CD4-positive, alpha-beta T cell treated with Interleukin-1 beta for 1 hour (primary cell): ENCODE results near the gene RTL10.

Source experiments
- DNase-seq, 2 donors: peaks; one replicate each; pipeline ENCODE4 v3.0.0-alpha.2; 2020 to 2022

Gene RTL10

GRCh38 chr22:19859861-19860510 is 5.3 kb upstream of the RTL10 start:
- no peak for DNase-seq

DNA sequence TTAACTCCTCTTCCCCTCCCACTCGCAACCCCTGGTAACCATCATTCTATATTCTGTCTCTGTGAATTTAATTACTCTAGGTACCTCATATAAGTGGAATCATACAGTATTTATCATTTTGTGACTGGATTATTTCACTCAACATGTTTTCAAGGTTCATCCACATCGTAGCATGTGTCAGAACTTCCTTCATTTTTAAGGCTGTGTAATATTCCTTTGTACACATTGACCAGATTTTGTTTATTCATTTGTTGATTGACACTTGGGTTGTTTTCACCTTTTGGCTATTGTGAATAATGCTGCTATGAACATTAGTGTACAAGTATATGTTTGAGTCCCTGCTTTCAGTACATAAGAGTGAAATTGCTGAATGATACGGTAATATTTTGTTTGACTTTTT is 2.7 kb upstream of the RTL10 start:
- DNase-seq = no peak

- DNase-seq = peak; percentile 48 to 50
Measured at GRCh38 chr22:19855504-19856409, 1.1 kb upstream of the RTL10 start.

DNA sequence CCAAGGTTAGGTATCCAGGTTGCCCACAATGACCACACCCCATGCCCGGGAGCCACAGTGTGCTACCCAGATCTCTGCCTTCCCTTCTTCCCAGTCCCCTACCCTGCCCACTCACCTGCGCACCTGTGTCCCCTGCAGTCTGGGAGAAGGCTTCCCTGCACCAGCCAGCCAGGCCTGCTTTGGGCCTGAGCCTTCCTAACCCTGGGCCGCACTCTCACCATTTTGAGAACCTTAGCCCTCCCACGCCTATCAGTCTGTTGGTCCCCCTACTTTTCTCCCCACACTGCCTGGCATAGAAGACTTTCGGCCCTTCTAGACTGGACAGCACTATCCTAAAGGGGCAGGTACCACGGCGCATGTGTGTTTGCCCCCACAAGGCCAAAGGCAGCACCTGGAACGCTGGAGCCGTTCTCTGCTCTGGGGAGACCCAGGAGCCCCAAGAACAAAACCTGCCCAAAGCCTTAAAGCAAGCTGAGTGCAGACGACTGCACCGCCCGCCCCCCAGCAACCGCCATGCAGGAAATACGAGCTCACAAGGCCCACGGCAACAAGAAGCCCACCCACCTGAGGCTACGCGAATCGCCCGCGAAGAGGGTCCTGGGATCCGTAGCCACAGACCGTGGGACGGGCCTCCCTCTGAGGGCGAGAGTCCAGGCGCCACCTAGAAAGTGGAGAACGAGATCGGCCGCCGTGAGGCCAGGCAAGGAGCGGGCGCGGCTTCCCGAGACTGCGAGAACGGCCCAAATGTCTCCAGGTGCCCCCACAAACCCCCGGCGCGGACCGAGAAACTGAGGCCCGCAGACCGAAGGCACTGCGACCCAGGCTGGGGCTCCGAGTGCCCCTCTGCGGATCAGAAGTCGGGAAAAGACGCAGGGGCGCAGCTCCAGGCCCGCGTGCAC is 546 bp downstream of the RTL10 start:
- DNase-seq = no peak

GRCh38 chr22:19853058-19853878 is 1.4 kb downstream of the RTL10 start:
- DNase-seq = no peak

- no peak for DNase-seq
Measured at GRCh38 chr22:19852177-19852781, 2.4 kb downstream of the RTL10 start.

GRCh38 chr22:19851291-19852176 is 3.1 kb downstream of the RTL10 start:
- no peak for DNase-seq

- DNase-seq = no peak
Measured at GRCh38 chr22:19850763-19851109, 3.9 kb downstream of the RTL10 start.

DNA sequence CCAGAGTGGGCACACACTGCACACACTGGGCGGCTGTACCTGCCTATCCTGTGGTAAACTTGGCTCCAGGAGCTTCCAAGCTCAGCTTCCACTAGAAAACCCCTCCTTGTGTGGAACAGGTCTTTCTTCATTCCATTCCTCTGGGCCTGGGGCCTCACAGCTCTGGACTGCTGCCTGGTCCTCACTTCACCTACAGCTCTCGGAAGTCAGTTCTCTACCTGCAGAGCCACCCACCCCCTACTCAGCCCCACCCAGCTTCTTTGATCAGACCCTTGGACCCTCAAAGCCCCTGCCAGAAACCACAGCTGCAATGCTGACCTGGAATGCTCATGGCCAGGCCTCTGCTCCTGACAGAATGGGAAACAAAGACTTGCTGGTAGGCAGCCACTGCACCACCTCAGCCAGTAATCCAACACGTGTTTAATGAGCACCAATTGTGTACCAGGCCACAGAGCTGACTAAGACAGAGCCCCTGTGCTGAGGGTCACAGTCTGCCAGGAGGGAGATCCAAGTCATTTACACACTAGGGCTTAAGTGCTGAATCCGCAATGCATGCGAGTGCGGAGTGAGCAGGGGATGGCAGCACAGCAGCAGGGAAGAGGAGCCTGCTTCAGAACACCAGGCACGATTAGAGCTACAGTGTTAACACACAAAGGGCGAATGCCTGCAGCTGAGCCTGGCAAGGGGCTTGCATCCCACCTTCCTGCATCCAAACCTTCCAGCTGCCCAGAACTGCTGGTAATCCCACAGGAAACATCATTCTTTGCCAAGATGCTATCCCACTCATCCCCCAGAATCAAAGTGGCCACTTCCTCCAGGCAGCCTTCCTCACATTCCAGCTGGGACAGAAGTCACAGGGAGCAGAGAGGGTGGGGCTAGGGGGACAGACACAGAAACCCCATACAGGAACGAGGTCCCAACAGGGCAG is 4.6 kb downstream of the RTL10 start:
- DNase-seq = no peak

DNA sequence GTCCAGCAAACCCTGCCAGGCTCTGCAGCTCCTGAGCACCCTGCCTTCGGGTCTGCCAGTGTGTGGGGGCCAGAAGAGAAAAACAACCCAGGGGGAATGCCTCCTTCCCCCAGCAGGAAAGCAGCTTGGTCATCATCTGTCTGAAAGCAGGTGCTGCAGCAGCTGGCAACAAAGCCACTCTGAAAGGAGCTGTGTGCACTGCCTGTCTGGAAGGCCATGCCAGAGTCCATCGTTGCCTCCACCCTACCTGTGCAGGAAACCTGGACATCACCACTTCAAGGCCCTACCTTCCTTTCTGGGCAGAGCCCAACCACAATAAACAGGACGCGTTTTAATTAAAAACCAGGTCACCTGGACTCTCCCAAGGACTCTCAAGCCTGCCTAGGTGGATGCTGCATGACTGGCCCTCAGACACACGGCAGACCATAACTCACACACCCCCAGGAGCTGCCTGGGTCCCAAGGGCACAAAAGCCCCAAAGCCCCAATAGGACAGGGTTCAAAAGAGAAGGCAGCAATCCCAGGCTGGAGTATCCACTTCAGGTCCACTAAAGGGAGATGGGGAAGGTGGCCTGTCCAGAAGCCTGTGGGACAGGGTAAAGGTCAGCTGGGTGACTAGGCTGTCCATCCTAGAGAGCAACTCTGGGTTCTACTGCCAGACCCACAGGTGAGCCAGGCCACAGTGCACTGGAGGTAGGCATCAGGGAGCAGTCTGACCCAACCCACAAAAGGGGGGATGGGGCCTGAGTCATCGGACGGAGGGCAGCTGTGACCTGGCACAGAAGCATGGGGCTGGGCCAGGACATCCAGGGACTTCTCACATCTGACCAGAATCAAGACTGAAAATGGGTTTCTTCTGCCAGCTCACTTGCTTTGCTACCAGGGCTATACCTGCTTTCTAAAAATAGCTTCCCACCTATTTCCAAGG is 6.1 kb downstream of the RTL10 start:
- DNase-seq = no peak

- DNase-seq = no peak
Measured at GRCh38 chr22:19847345-19847632, 7.4 kb downstream of the RTL10 start.

GRCh38 chr22:19846620-19847344 is 7.9 kb downstream of the RTL10 start:
- no peak for DNase-seq

- no peak for DNase-seq
Measured at GRCh38 chr22:19845054-19845722, 9.5 kb downstream of the RTL10 start.

DNA sequence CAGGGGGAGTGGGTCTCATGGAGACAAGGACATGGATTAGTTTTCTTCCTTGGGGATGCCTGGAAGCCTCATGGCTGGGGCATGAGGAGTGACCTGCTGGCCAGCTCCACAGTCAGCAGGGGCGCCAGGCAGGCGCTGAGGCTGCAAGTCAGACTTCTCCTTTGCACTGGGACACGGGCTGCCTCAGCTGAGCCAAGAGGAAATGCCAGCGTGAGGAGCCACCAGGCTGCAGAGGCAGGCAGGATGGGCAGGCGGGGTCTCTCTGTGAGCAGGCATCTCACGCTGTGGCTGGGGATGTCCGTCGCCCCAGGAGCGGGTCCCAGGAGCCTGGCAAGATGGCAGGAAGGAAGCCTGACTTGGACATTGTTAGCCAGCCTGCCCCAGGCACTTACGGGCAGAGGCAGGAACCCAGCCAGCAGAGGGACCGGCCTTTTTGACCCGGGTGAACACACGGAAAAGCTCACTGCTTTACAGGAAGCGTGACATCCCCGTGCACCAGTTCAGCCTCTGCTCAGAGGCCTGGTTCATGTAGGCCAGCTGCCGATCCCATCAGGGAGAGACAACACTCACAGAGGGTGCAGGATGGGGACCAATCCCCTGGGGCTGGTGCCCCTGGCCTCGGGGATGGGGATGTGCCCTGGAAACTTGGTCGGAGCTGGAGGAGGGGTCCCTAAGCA is 10.2 kb downstream of the RTL10 start:
- peak; percentile 10 to 43 for DNase-seq

DNA sequence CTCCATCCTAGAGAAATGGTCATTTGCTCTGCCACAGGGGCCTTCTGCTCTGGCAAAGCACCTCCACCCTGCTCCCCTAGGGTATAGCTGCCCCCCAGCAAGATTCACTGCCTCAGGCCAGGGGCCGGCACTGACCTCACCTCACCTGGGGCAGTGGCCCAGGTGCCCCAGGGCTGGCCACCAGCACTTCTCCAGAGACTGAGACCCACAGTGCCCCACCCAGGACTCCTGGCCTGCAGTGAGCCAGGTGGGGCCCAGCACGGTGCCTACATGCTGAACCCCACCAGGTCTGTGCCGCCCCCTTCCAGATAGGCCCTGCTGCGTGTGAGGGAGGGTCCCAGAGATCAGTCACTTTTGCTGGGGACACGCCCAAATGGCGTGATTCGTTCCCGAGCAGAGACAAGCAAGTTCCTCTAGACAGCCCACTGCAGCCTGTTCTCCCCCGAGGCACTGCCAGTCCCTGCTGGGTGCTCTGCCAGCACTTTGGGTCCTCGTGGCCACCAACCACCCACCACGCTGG is 10.8 kb downstream of the RTL10 start:
- DNase-seq = no peak

- no peak for DNase-seq
Measured at GRCh38 chr22:19843107-19843856, 11.4 kb downstream of the RTL10 start.
